A549 treated with GW870086 at 1 μM for 4 hours (cell line): ENCODE results near the gene PAM. TPM values are rescaled to one million over a fixed set of nuclear protein-coding genes. Genes with fewer than 3 reads are reported as not detected.

Experiments used
- total RNA-seq: library from RNA; stranded (reverse); fragments of 200-300 nt; extraction: Qiagen RNA extraction; gene quantifications from 5 replicates; pipeline ENCODE4 v1.2.3, GENCODE V29; 2022; ENCODE audit warnings: low read depth

PAM gene
- 21.8 to 26.1 TPM (median 23.7 TPM) in 5 replicates for total RNA-seq

GRCh38 chr5:102754767-102755431 is at the start of gene PAM:
Gene PAM, plus strand, starts transcription at chr5:102755305. Its CDS starts 110,891 bp downstream, at chr5:102866196.

